Gastrocnemius medialis (tissue), 4 donors: Measurements from ENCODE around the gene PGM2. TPM values are rescaled to one million over a fixed set of nuclear protein-coding genes. Genes with fewer than 3 reads are reported as not detected.
"Not testable (repeated sequence)": the region's sequence is repeated elsewhere in the genome, so short reads cannot be mapped to it uniquely, and the experiment has no call there.

Experiments used
- ATAC-seq, 2 donors: fragments of 150-250 bp; one replicate each; pipeline ENCODE4 v1.9.1; 2016
- DNase-seq, 2 donors: peaks; one replicate each; pipeline ENCODE4 v3.0.0-alpha.2; 2019
- H3K27ac ChIP-seq, 4 donors: fragments of 200-600 bp; sonication (generic); 1 replicate in 1 of 4; 2 replicates in 3 of 4; pipeline ENCODE4 v1.5.1; 2016 to 2018; ENCODE audit warnings: mild to moderate bottlenecking in 2 of 4, moderate library complexity in 1 of 4
- H3K27me3 ChIP-seq, 3 donors: fragments of 200-600 bp; sonication (generic) in 2 of 3; 1 replicate in 1 of 3; 2 replicates in 2 of 3; pipeline versions ENCODE4 v1.5.1 to v1.6.0; 2016 to 2019; ENCODE audit warnings: mild to moderate bottlenecking in 1 of 3, moderate library complexity in 1 of 3
- H3K36me3 ChIP-seq, 2 donors: fragments of 200-600 bp; sonication (generic) in 1 of 2; one replicate each; pipeline ENCODE4 v1.5.1; 2017 to 2018
- H3K4me1 ChIP-seq, 2 donors: fragments of 200-600 bp; sonication (generic) in 1 of 2; one replicate each; pipeline ENCODE4 v1.5.1; 2016 to 2017; ENCODE audit warnings: mild to moderate bottlenecking in 2 of 2
- H3K4me3 ChIP-seq, 4 donors: fragments of 200-600 bp; sonication (generic) in 3 of 4; 1 replicate in 1 of 4; 2 replicates in 3 of 4; pipeline ENCODE4 v1.5.1; 2016 to 2019; ENCODE audit warnings: mild to moderate bottlenecking in 2 of 4
- H3K9me3 ChIP-seq, 3 donors: fragments of 200-600 bp; sonication (generic) in 2 of 3; 1 replicate in 1 of 3; 2 replicates in 2 of 3; pipeline ENCODE4 v1.5.1; 2016 to 2019
- CTCF ChIP-seq, 5 experiments: fragments of 450-650 bp in 3 of 5; fragments of 200-600 bp in 2 of 5; sonication (generic) in 2 of 5; IDR thresholded peaks in 4 of 5; conservative IDR thresholded peaks in 1 of 5; 1 replicate in 4 of 5; 2 replicates in 1 of 5; pipeline ENCODE4 v1.5.1; 2016 to 2019; ENCODE audit warnings: antibody characterized with exemption in 5 of 5, mild to moderate bottlenecking in 3 of 5, moderate library complexity in 3 of 5
- POLR2A ChIP-seq, 2 donors: fragments of 450-650 bp; IDR thresholded peaks; one replicate each; pipeline ENCODE4 v1.6.1; 2017; ENCODE audit warnings: antibody characterized with exemption in 2 of 2, mild to moderate bottlenecking in 2 of 2, moderate library complexity in 2 of 2
- in situ Hi-C, 4 donors: fragments of 200-750 bp; cut with MboI; loops; one replicate each; pipeline versions ENCODE4 v1.15.0 to v1.8.0; 2017; ENCODE audit warnings: low sequenced_read_pairs in 4 of 4
- intact Hi-C: fragments of 100-400 bp; cut with DNase I; formaldehyde crosslinking; loops from one replicate; pipeline ENCODE4 v1.15.1; 2023; ENCODE audit warnings: low total_unique reads
- total RNA-seq, 4 donors: library from RNA; depleted of rRNA; stranded (reverse); fragments of >200 nt; gene quantifications; one replicate each; pipeline versions ENCODE4 v1.1.0 to v1.2.3, GENCODE V29; 2016

PGM2 gene
- total RNA-seq, 4 donors from 2014 or later: 0.92 to 3.7 (median 2.1) TPM

GRCh38 chr4:37815591-37815990 lies 10.9 kb upstream of the PGM2 start:
- no peak for TF ChIP-seq CTCF (IDR thresholded peaks at IDR 0.05 in 4 of 5, conservative IDR thresholded peaks at IDR 0.05 in 1 of 5)
- TF ChIP-seq POLR2A (IDR thresholded peaks at IDR 0.05): no peak
- Histone ChIP-seq H3K36me3 (no peaks in the 10 kb centered on the region), H3K9me3 (no peaks in the 10 kb centered on the region), H3K27me3 (no peaks in the 10 kb centered on the region), H3K4me1 (no peaks in the 10 kb centered on the region), H3K4me3 (no peak overlapping the region), H3K27ac (no peak overlapping the region)
- in situ Hi-C loops (no loop called here), intact Hi-C loops (no loop called here)
- no peak for ATAC-seq
- DNase-seq: no peak

- Histone ChIP-seq H3K36me3 (no peaks in the 10 kb centered on the region), H3K4me3 (no peak overlapping the region), H3K9me3 (no peaks in the 10 kb centered on the region), H3K4me1 (no peaks in the 10 kb centered on the region), H3K27ac (no peak overlapping the region), H3K27me3 (no peaks in the 10 kb centered on the region)
- ATAC-seq (no peak), DNase-seq (no peak)
- intact Hi-C loops (no loop called here), in situ Hi-C loops (no loop called here)
- TF ChIP-seq POLR2A (IDR thresholded peaks at IDR 0.05): no peak
- no peak for TF ChIP-seq CTCF (IDR thresholded peaks at IDR 0.05 in 4 of 5, conservative IDR thresholded peaks at IDR 0.05 in 1 of 5)
Measured at GRCh38 chr4:37816006-37816405, 10.5 kb upstream of the PGM2 start.

GRCh38 chr4:37816719-37817118 lies 9.8 kb upstream of the PGM2 start:
- Histone ChIP-seq H3K4me1 (no peaks in the 10 kb centered on the region), H3K9me3 (no peaks in the 10 kb centered on the region), H3K36me3 (no peaks in the 10 kb centered on the region), H3K27me3 (no peaks in the 10 kb centered on the region), H3K4me3 (no peak overlapping the region), H3K27ac (no peak overlapping the region)
- intact Hi-C loops: no loop called here
- no peak for DNase-seq
- no peak for ATAC-seq
- no peak for TF ChIP-seq CTCF (IDR thresholded peaks at IDR 0.05 in 4 of 5, conservative IDR thresholded peaks at IDR 0.05 in 1 of 5)
- no peak for TF ChIP-seq POLR2A (IDR thresholded peaks at IDR 0.05)
- in situ Hi-C loops: no loop called here

DNA sequence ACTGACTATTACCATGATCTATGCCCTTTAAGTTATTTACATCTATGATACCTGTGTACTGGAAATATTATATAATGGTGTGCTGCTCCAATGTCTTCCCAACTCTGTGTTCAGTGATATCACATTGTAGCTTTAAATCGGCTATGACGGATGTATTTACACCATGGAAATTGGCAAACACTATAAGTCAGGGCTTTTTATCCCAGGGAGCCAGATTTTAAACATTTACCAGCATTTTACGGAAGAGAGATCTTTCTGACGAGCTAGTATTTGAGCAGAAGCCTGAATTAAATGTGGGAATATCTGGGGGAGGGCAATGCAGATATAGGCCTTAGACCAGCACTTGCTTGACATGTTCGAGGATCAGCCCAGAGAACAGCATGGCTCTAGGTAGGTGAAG lies 7.7 kb upstream of the PGM2 start:
- Histone ChIP-seq H3K27ac (no peak overlapping the region), H3K9me3 (no peaks in the 10 kb centered on the region), H3K36me3 (no peaks in the 10 kb centered on the region), H3K4me3 (no peak overlapping the region), H3K4me1 (no peaks in the 10 kb centered on the region), H3K27me3 (no peaks in the 10 kb centered on the region)
- TF ChIP-seq CTCF (IDR thresholded peaks at IDR 0.05 in 4 of 5, conservative IDR thresholded peaks at IDR 0.05 in 1 of 5) (no peak), POLR2A (IDR thresholded peaks at IDR 0.05) (no peak)
- intact Hi-C loops (no loop called here), in situ Hi-C loops (no loop called here)
- ATAC-seq (no peak), DNase-seq (no peak)

DNA sequence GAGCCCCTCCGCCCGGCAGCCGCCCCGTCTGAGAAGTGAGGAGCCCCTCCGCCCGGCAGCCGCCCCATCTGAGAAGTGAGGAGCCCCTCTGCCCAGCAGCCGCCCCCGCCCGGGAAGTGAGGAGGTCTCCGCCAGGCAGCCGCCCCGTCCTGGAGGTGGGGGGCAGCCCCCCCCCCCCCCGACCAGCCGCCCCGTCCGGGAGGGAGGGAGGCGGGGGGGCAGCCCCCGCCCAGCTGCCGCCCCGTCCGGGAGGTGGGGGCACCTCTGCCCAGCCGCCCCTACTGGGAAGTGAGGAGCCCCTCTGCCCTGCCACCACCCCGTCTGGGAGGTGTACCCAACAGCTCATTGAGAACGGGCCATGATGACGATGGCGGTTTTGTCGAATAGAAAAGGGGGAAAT lies 6.0 kb upstream of the PGM2 start:
- H3K27ac ChIP-seq, H3K36me3 ChIP-seq, H3K4me1 ChIP-seq, in situ Hi-C loops, ATAC-seq, H3K27me3 ChIP-seq, DNase-seq, H3K4me3 ChIP-seq, intact Hi-C loops, H3K9me3 ChIP-seq: not testable (repeated sequence)
